ENCODE data around the gene SMKR1. TPM values are rescaled to one million over a fixed set of nuclear protein-coding genes. Genes with fewer than 3 reads are reported as not detected.

The SMKR1 gene
- total and polyA plus RNA-seq, 8 donors = 0.70 to 0.76 TPM; not detected in 6

DNA sequence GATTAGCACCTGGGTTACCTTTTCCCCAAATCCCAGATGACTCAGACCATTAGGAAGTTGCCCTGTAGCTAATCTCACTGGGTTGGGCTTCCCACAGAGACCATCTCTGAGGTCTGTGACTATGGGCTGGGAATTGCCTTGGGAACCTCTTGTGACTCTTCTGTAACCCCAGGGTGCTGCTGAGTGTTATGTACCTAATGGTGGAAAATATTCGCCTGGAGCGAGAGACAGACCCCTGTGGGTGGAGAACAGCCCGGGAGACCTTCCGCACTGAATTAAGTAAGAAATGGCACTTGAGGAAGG lies 48.1 kb upstream of the SMKR1 start:
- Histone ChIP-seq H3K9me3 (peaks cover 0 to under 1% (median 0%) of the 10 kb centered on the region in 4 donors), H3K27me3 (no peaks in the 10 kb centered on the region), H3K4me3 (no peak overlapping the region), H3K27ac (no peak overlapping the region), H3K4me1 (no peaks in the 10 kb centered on the region), H3K36me3 (peaks cover 0 to 9% (median 0%) of the 10 kb centered on the region in 4 donors)
- TF ChIP-seq POLR2A (IDR thresholded peaks at IDR 0.05) (no peak), EP300 (IDR thresholded peaks at IDR 0.05) (no peak), POLR2AphosphoS5 (IDR thresholded peaks at IDR 0.05) (no peak)
- TF ChIP-seq, protein P1, sequence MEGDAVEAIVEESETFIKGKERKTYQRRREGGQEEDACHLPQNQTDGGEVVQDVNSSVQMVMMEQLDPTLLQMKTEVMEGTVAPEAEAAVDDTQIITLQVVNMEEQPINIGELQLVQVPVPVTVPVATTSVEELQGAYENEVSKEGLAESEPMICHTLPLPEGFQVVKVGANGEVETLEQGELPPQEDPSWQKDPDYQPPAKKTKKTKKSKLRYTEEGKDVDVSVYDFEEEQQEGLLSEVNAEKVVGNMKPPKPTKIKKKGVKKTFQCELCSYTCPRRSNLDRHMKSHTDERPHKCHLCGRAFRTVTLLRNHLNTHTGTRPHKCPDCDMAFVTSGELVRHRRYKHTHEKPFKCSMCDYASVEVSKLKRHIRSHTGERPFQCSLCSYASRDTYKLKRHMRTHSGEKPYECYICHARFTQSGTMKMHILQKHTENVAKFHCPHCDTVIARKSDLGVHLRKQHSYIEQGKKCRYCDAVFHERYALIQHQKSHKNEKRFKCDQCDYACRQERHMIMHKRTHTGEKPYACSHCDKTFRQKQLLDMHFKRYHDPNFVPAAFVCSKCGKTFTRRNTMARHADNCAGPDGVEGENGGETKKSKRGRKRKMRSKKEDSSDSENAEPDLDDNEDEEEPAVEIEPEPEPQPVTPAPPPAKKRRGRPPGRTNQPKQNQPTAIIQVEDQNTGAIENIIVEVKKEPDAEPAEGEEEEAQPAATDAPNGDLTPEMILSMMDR (IDR thresholded peaks at IDR 0.05) = no peak
- WGBS, 5 donors = 87 to 98% (median 93%) methylated on average over 4 of the region's 4 CpGs
- no peak for DNase-seq
- intact Hi-C loops (cut with DNase I; ENCODE audit: low total_unique reads) = no loop called here

DNA sequence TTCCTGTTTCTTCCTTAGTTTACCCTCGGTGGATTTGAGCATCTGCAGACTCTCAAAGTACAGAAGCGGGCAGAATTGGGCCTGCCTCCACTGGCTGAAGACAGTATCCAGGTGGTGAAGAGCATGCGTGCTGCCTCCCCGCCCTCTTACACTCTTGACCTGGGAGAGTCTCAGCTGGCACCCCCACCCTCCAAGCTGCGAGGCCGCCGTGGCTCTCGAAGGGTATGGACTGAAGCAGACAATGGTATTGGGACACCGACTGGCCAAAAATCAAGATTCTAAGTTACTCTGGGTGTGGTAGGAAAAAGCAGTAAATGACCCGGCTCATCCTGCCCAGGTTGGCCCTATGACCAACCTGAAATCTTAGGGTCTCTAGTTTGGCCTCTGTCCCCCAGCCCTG lies 45.9 kb upstream of the SMKR1 start:
- Histone ChIP-seq H3K4me1 (no peaks in the 10 kb centered on the region), H3K9me3 (no peaks in the 10 kb centered on the region), H3K36me3 (peaks cover 0 to 9% (median 3%) of the 10 kb centered on the region in 4 donors), H3K4me3 (no peak overlapping the region), H3K27me3 (no peaks in the 10 kb centered on the region), H3K27ac (no peak overlapping the region)
- WGBS, 5 donors = 94 to 95% (median 94%) methylated on average over 10 of the region's 10 CpGs
- TF ChIP-seq, protein P1 (IDR thresholded peaks at IDR 0.05) = no peak
- no peak for TF ChIP-seq POLR2A (IDR thresholded peaks at IDR 0.05)
- no peak for TF ChIP-seq EP300 (IDR thresholded peaks at IDR 0.05)
- TF ChIP-seq POLR2AphosphoS5 (IDR thresholded peaks at IDR 0.05) = no peak
- no peak for DNase-seq
- intact Hi-C loops (cut with DNase I; ENCODE audit: low total_unique reads) = no loop called here

DNA sequence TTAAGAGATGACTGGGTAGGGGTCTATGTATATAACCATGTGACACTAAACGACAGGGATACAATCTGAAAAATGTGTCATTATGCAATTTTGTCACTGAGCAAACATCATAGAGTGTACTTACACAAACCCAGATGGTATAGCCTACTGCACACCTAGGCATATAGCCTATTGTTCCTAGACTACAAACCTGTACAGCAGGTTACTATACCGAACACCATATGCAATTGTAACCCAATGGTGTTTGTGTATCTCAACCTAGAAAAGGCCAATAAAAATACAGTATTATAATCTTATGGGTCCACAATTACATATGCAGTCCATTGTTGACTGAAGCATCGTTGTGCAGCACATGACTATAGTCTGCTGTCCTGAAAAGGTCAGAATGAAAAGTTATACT lies 45.2 kb upstream of the SMKR1 start:
- no peak overlapping the region for H3K27ac ChIP-seq
- 67 to 74% (median 71%) methylated on average over 3 of the region's 3 CpGs for WGBS, 5 donors
- intact Hi-C loops (cut with DNase I; ENCODE audit: low total_unique reads) = no loop called here
- no peak overlapping the region for H3K4me3 ChIP-seq
- H3K27me3 ChIP-seq = no peaks in the 10 kb centered on the region
- H3K36me3 ChIP-seq = peaks cover 0 to 9% (median 3%) of the 10 kb centered on the region in 4 donors
- no peaks in the 10 kb centered on the region for H3K4me1 ChIP-seq
- no peak for DNase-seq
- TF ChIP-seq POLR2AphosphoS5 (IDR thresholded peaks at IDR 0.05) (no peak), POLR2A (IDR thresholded peaks at IDR 0.05) (no peak), EP300 (IDR thresholded peaks at IDR 0.05) (no peak)
- TF ChIP-seq, protein P1 (IDR thresholded peaks at IDR 0.05) = no peak
- H3K9me3 ChIP-seq = no peaks in the 10 kb centered on the region

DNA sequence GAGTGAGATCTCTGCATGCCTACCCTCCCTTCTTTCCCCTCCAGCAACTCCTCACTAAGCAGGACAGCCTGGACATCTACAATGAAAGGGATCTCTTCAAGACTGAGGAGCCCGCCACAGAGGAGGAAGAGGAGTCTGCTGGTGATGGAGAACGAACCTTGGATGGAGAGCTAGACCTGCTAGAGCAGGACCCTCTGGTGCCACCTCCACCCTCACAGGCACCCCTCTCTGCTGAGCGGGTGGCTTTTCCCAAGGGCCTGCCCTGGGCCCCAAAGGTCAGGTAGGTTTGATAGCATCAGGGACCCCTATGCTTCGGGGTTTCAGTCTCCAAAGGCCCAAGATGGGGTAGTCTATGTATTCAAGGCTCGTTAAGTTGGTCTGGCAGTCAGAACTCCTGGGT lies 44.2 kb upstream of the SMKR1 start:
- WGBS, 5 donors = 93 to 98% (median 97%) methylated on average over 5 of the region's 5 CpGs
- Histone ChIP-seq H3K4me1 (no peaks in the 10 kb centered on the region), H3K4me3 (no peak overlapping the region), H3K36me3 (peaks cover 0 to 9% (median 3%) of the 10 kb centered on the region in 4 donors), H3K27me3 (no peaks in the 10 kb centered on the region), H3K27ac (no peak overlapping the region), H3K9me3 (no peaks in the 10 kb centered on the region)
- intact Hi-C loops (cut with DNase I; ENCODE audit: low total_unique reads) = no loop called here
- DNase-seq = no peak
- TF ChIP-seq, protein P1 (IDR thresholded peaks at IDR 0.05) = no peak
- TF ChIP-seq POLR2A (IDR thresholded peaks at IDR 0.05) (no peak), POLR2AphosphoS5 (IDR thresholded peaks at IDR 0.05) (no peak), EP300 (IDR thresholded peaks at IDR 0.05) (no peak)
